ENCODE data around the gene MYADML2.

- TF ChIP-seq GATA2 (IDR thresholded peaks at IDR 0.05; ENCODE audit: low read depth, low read length) = no peak
- no peak for TF ChIP-seq GATA3 (IDR thresholded peaks at IDR 0.05; ENCODE audit: low read depth, low read length)
Measured at GRCh38 chr17:81950501-81950900, 3.5 kb upstream of the MYADML2 start.

All from SH-SY5Y (cell line).